Activated T-cell treated with anti-CD3 and anti-CD28 coated beads for 48 hours (primary cell): Measurements from ENCODE around the gene DYRK2.

Experiments used
- DNase-seq: peaks from one replicate; pipeline ENCODE4 v3.0.0-alpha.2; 2020; ENCODE audit warnings: low read depth

DYRK2 gene

GRCh38 chr12:67648521-67649260 lies at the start of gene DYRK2:
Gene DYRK2 (plus strand): TSS chr12:67648745. CDS start chr12:67649134, 389 bp downstream.
- peak; percentile 72 for DNase-seq

- DNase-seq: no peak
These were observed 48.9 kb upstream of the DYRK2 start for GRCh38 chr12:67599691-67600090.

DNA sequence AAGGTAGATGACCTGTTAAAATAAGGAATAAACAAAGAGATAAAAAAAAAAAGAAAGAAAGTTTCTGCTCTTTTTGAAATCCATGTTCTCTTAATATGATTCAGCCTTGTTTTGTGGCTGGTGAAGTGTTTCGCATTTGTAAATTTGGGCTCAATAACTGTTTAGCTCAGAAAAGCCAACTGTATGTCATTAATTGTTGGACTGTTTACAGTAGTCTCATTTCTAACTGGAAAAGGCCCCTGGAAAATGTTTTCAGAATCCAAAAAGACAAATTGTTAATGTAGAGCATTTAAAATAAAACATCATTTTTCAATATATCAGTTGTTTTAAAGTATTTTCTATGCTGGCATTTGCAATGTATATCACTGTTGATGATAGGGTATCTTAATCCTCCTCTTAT lies 47.4 kb upstream of the DYRK2 start:
- no peak for DNase-seq

DNA sequence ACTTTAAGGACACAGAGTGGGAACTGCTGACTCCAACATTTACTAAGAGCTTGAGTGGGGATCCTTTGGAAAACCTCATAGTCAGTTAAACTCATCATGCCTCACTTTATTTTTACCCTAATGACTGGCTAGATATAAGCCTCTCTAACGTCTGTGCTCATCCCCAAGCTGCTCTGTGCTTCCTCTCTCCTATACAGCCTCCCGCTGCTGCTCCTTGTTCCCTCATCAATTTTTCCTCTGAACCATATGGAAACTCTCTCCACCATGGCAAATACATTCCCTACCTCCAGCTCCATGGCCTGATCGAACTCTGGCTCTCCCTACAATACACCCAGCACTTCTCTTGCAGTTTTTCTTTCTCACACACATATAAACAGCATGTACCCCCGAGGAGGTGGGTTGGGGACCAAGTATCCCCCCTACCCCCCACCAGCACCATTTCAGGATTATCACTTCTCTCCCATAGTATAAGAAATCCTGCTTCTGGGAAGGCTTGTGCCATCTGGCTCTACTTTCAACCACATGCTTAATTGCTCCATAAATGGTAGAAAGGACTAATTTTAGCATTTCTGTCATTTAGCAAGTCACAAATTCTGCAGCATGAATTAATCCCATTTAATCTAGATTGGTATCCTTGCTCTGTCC lies 39.2 kb upstream of the DYRK2 start:
- DNase-seq: no peak

DNA sequence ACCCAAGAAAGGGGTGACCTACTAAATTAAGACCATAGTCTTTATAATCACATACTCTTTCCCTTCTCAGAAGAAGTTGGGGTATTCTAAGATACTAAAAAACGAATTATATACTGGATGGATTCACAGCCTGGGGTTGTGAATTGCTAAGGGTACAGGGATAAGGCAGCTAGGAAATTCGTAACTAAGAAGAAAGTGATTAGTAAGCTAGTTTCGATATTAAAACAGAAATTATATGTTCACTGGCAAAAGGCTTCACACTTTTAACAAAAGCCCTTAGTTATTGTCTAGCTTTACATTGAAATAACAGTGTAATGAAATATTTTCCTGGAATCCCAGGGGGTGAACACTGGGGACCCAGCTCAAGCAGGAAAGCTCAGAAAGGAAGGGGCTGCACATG lies 35.5 kb upstream of the DYRK2 start:
- DNase-seq: no peak

DNA sequence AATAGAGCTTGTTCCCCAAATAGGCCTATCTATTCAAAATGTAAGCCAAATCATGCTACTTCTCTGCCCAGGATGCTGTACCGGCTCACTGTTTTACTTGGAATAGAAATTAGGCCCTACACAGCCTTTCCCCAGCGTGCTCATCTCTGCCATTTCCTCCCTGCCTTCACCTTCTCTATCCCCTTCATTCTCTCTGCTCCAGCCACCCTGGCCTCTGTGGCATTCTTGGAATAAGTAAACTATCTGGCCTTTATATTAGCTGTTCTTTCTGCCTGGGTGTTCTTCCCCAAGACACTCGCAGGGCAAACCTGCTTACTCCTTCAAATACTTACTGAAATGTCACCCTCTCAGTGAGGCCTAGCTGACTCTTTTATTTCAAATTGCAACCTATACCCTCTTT lies 30.9 kb upstream of the DYRK2 start:
- DNase-seq: no peak

DNA sequence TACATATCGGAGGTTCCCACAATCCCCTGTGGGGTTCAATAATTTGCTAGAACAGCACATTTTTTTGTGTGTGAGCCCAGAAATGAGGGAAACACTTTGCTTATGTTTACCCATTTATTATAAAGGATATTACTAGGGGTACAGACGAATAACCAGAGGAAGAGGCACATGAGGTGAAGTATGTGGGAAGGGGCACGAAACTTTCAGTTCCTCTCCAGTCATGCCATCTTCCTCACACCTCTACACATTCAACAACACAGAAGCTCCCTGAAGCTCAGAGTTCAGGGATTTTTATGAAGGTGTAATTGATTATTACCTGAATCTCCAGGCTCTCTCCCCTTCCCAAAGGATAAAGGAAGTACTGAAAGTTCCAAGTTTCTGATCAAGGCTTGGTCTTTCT lies 30.2 kb upstream of the DYRK2 start:
- DNase-seq: no peak

- DNase-seq: no peak
These were observed 27.4 kb upstream of the DYRK2 start for GRCh38 chr12:67621112-67621511.

DNA sequence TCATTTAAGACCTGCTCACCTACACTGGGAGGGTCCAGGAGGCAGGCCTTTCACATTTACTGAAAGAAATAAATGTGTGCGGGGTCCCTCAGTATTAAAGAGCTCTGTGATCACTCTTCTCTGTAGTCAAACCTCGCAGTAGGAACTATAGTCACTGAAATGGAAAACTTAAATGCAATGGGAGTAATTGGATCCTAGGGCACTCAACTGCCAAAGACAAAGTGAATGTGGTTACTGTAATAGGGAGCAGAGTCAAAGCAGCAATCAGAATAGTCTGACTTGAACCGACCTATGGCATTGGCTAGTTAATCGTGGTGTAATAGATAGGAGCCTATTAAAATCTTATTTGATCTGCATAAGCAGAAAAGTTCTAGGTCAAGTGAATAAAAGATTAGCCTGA lies 26.6 kb upstream of the DYRK2 start:
- DNase-seq: no peak

DNA sequence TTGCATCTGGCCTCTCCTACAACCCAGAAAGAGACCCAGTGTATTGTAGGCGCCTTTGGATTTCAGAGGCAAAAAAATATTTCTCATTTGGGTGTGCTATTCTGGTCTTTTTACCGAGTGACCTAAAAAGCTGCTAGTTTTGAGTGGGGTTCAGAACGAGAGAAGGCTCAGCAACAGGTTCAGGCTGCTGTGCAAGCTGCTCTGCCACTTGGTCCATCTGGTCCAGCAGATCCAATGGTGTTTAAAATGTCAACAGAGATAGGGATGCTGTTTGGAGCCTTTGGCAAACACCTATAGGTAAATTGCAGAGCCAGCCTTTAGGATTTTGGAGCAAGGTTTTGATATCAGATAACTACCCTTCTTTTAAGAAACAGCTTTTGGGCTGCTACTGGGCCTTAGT lies 25.3 kb upstream of the DYRK2 start:
- no peak for DNase-seq

- DNase-seq: no peak
These were observed 24.2 kb upstream of the DYRK2 start for GRCh38 chr12:67624355-67624754.

DNA sequence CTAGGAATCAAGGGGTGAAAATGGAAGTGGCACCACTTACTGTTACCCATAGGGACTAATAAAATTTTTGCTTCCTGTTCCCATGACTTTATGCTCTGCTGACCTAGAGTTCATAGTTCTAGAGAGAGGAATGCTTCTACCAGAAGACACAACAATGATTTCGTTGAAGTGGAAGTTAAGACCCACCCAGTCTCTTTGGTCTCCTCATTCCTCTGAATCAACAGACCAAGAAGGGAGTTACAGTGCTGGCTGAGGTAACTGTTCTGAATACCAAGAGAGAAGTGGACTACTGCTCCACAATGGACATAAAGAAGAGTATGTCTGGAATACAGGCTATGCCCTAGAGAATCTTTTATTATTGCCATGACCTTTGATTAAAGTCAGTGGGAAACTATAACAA lies 23.5 kb upstream of the DYRK2 start:
- no peak for DNase-seq

DNA sequence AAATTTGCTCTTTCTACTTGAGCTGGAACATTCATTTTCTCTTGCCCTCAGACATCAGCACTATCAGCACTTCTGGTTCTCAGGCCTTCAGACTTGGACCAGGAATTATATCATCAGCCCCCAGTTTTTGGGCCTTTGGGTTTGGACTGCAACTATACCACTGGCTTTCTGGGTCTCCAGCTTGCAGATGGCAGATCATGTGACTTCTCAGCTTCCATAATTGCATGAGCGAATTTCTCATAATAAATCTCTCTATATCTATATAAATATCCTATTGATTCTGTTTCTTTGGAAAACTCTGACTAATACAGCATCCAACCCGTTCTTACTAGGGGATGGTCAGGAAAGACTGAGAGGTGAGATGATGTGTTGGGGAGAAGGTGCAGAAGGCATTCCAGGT lies 22.4 kb upstream of the DYRK2 start:
- DNase-seq: no peak

GRCh38 chr12:67630373-67631088 lies 18.0 kb upstream of the DYRK2 start:
- DNase-seq: peak; percentile 61

DNA sequence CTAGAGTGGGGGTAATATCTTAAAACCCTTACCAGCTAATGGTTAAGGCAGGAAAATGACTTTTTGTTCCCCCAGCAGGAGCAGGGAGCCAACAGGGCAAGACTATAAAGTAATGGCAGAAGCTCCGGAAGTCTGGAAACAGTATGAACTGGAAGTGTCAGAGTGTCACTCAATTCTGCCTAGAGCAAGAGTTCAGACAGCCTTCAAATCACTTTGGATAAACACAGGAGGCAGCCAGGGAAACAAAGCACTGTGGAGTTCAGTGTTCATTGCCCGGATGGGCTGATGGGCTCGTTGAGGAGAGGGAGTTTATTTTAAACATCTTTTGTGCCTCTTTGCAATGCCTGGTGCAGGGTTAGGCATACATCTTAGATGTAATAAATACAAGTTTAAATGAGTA lies 16.5 kb upstream of the DYRK2 start:
- no peak for DNase-seq

- no peak for DNase-seq
These were observed 15.4 kb upstream of the DYRK2 start for GRCh38 chr12:67633024-67633610.

GRCh38 chr12:67633708-67634107 lies 14.8 kb upstream of the DYRK2 start:
- DNase-seq: no peak

DNA sequence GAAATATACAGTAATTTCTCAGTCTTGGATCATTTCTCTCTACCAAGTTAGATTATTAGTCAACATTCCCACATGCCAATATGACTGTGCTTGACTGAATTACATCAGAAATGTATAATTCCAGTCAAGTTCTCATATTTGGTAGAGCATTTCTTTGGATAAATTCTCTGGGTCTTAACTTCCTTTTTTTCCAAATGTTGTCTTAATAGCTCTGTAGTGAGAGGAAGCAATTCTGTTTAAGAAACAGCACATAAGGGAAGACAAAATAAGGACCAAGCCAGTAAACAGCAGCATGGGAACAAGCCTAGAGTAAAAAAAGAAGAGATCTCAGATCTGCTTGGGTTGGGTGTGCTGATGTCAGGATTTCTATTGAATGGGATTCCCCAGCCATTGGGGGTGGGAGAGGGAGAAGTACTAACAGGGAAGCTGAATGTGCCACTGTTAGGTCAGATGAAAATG lies 14.2 kb upstream of the DYRK2 start:
- DNase-seq: no peak

- no peak for DNase-seq
These were observed 10.8 kb upstream of the DYRK2 start for GRCh38 chr12:67637718-67638117.

DNA sequence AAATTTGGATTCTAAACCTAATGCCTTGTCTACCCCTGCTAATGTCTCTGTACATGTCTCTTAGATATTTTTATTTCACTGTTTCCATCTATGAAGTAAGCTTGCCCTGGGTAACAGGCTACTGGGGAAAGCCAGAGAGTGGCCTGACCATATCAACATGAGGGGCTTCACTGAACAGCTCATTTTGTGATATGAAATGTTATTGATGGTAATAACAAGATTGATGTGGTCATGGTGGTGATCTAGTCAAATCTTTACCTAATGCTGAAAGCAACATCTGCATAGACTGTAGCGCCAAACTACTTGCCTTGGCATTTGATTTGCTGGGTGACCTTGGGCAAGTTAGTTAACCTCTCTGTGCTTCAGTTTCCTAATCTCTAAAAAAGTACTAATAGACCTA lies 9.9 kb upstream of the DYRK2 start:
- DNase-seq: no peak

DNA sequence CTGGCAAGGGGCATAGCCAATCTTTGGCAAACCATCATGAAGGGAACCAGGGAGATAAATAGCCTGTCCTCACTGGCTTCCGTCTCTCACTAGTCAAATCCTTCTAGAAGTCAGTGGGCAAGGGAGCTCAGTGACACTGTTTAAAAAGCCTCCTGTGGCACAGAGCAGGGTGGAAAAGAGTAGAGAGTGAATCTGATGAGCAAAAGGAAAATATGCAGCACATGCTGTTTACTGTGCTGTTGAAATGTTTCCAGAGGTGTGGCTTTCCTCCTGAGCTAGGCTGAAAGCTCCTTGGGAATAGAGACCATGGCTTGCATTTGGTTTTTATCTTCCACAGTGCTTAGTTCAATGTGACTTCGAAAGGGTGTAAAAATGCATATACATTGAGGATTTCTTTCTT lies 7.7 kb upstream of the DYRK2 start:
- no peak for DNase-seq

DNA sequence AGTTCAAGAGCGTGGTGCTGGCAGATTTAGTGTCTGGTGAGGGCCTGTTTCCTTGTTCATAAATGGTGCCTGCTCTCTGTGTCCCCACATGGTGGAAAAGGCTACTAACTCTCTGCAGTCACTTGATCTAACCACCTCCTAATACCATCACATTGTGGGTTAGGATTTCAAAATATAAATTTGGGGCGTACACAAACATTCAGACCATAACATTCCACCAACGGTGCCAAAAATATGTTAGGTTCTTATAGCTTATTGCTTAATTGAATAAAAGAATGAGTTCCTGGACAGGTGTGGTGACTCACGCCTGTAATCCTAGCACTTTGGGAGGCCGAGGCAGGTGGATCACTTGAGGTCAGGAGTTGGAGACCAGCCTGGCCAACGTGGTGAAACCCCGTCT lies 3.4 kb upstream of the DYRK2 start:
- DNase-seq: no peak

DNA sequence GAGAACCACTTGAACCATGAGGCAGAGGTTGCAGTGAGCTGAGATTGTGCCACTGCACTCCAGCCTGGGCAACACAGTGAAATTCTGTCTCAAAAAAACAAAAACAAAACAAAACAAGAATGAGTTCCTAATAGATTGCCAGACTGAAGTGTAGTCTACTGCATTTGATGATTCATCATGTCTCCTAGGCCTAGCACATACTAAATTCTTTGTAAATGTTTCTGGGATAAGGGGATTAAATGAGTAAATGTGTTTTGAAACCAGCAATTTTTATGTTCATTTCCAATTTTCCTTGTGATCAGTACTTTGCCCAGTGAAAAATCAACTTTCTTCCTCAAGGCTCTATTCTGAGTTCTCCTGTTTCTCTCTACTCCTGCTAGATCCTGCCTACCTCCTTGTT lies 2.9 kb upstream of the DYRK2 start:
- no peak for DNase-seq
